HepG2 (cell line): ENCODE results near the gene PSMB10. TPM values are rescaled to one million over a fixed set of nuclear protein-coding genes. Genes with fewer than 3 reads are reported as not detected.

Experiments used
- BHLHE40 ChIP-seq: IDR thresholded peaks from 2 replicates; pipeline ENCODE4 v1.6.1; 2011; ENCODE audit warnings: low read length, improper control_type of control experiment
- GABPA ChIP-seq, 2 experiments: IDR thresholded peaks; 2 replicates each; pipeline ENCODE4 v1.6.1; 2011 to 2016; ENCODE audit warnings: low read depth in 2 of 2, low read length in 1 of 2, missing biosample characterization in 1 of 2, missing genetic modification characterization in 1 of 2
- KDM5B ChIP-seq: sonication (generic); formaldehyde crosslinking; IDR thresholded peaks from 2 replicates; pipeline ENCODE4 v1.4.0; 2020; ENCODE audit warnings: missing genetic modification reagents, mild to moderate bottlenecking, borderline replicate concordance
- MXI1 ChIP-seq: IDR thresholded peaks from 3 replicates; pipeline ENCODE4 v1.6.1; 2012; ENCODE audit warnings: low read depth, low read length, inconsistent platforms, borderline replicate concordance
- NFKB2 ChIP-seq: sonication (generic); formaldehyde crosslinking; IDR thresholded peaks from 2 replicates; pipeline ENCODE4 v1.4.0; 2020; ENCODE audit warnings: missing genetic modification reagents, borderline replicate concordance
- PAXIP1 ChIP-seq: sonication (generic); formaldehyde crosslinking; conservative IDR thresholded peaks from 2 replicates; pipeline ENCODE4 v1.4.0; 2020; ENCODE audit warnings: mild to moderate bottlenecking, missing genetic modification reagents, moderate library complexity
- PPARG ChIP-seq: conservative IDR thresholded peaks from 2 replicates; pipeline ENCODE4 v1.6.1; 2016; ENCODE audit warnings: missing biosample characterization, missing genetic modification reagents
- SAP130 ChIP-seq: IDR thresholded peaks from 2 replicates; pipeline ENCODE4 v1.6.1; 2016; ENCODE audit warnings: low read depth
- SIN3A ChIP-seq: IDR thresholded peaks from 2 replicates; pipeline ENCODE4 v1.6.1; 2011; ENCODE audit warnings: low read depth, mild to moderate bottlenecking, control low read depth, low read length, borderline replicate concordance
- SMARCE1 ChIP-seq: fragments of 450-650 bp; IDR thresholded peaks from 2 replicates; pipeline ENCODE4 v1.6.1; 2017; ENCODE audit warnings: borderline replicate concordance
- SNRNP70 ChIP-seq: fragments of 200-400 bp; formaldehyde crosslinking; IDR thresholded peaks from 2 replicates; pipeline ENCODE4 v1.6.1; 2017; ENCODE audit warnings: mild to moderate bottlenecking, low read depth, low read length, moderate library complexity
- SP5 ChIP-seq: IDR thresholded peaks from 2 replicates; pipeline ENCODE4 v1.6.1; 2016; ENCODE audit warnings: low read depth, borderline replicate concordance
- TBX2 ChIP-seq: sonication (generic); formaldehyde crosslinking; IDR thresholded peaks from 2 replicates; pipeline ENCODE4 v1.5.0; 2020; ENCODE audit warnings: missing genetic modification reagents, mild to moderate bottlenecking, borderline replicate concordance
- YEATS2 ChIP-seq: sonication (generic); formaldehyde crosslinking; IDR thresholded peaks from 2 replicates; pipeline ENCODE4 v1.4.0; 2020; ENCODE audit warnings: missing genetic modification reagents, borderline replicate concordance
- ZFP36 ChIP-seq: fragments of 150-350 bp; IDR thresholded peaks from 2 replicates; pipeline ENCODE4 v1.6.1; 2018; ENCODE audit warnings: borderline replicate concordance, low read length, low read depth; ENCODE audit not compliant: partially characterized antibody
- ZFX ChIP-seq: sonication (generic); formaldehyde crosslinking; IDR thresholded peaks from 2 replicates; pipeline ENCODE4 v1.4.0; 2020; ENCODE audit warnings: mild to moderate bottlenecking, low read depth, missing genetic modification reagents, moderate library complexity
- ZNF460 ChIP-seq: sonication (generic); formaldehyde crosslinking; IDR thresholded peaks from 2 replicates; pipeline ENCODE4 v1.5.1; 2020; ENCODE audit warnings: missing genetic modification reagents, mild to moderate bottlenecking, borderline replicate concordance
- ZNF558 ChIP-seq: sonication (generic); formaldehyde crosslinking; IDR thresholded peaks from 2 replicates; pipeline ENCODE4 v1.9.0; 2022; ENCODE audit warnings: mild to moderate bottlenecking, missing genetic modification reagents, borderline replicate concordance
- ZNF670 ChIP-seq: sonication (generic); formaldehyde crosslinking; IDR thresholded peaks from 2 replicates; pipeline ENCODE4 v1.8.0; 2022; ENCODE audit warnings: mild to moderate bottlenecking, missing genetic modification reagents, borderline replicate concordance
- ZNF704 ChIP-seq: sonication (generic); formaldehyde crosslinking; IDR thresholded peaks from 2 replicates; pipeline ENCODE4 v1.8.1; 2023; ENCODE audit warnings: mild to moderate bottlenecking, inconsistent platforms, moderate library complexity, missing genetic modification reagents, borderline replicate concordance
- polyA plus RNA-seq, 8 experiments: library from polyadenylated mRNA; depleted of rRNA in 3 of 8; stranded (reverse) in 7 of 8; unstranded in 1 of 8; fragments of >200 nt; fragmentation: Illumina TruSeq in 4 of 8; extraction: Trizol in 4 of 8; gene quantifications; 2 replicates each; pipeline versions ENCODE4 v1.2.1 to v1.2.3, GENCODE V29; 2011 to 2016; ENCODE audit warnings: low read depth in 4 of 8, missing spikeins in 1 of 8, mixed read lengths in 1 of 8; ENCODE audit not compliant: insufficient read depth in 1 of 8
- total RNA-seq, 5 experiments: library from RNA; depleted of rRNA; stranded (reverse); fragments of >200 nt; fragmentation: Illumina TruSeq; extraction: Trizol; gene quantifications; 2 replicates each; pipeline ENCODE4 v1.2.3, GENCODE V29; 2016; ENCODE audit warnings: low read depth in 1 of 5

PSMB10 gene
- total and polyA plus RNA-seq, 2 of the 13 experiments (the other 11 are each of a cell fraction or from before 2014, with no cell fraction given): 12.7 to 65.9 TPM

- TF ChIP-seq KDM5B (CRISPR knock-in tag): no peak
- TF ChIP-seq GABPA (IDR thresholded peaks at IDR 0.05; ENCODE audit: low read depth, low read length): no peak
- TF ChIP-seq GABPA (CRISPR knock-in tag; IDR thresholded peaks at IDR 0.05; ENCODE audit: low read depth): no peak
- no peak for TF ChIP-seq YEATS2 (CRISPR knock-in tag)
- TF ChIP-seq MXI1: peak; percentile 15; the same call in 1 of the 3 replicates
- no peak for TF ChIP-seq ZFP36
- peak; percentile 54; the same call in 1 of the 2 replicates for TF ChIP-seq NFKB2 (CRISPR knock-in tag)
- TF ChIP-seq PPARG (CRISPR knock-in tag): no peak
- no peak for TF ChIP-seq BHLHE40
- no peak for TF ChIP-seq SIN3A
- TF ChIP-seq SMARCE1: no peak
- TF ChIP-seq ZFX (CRISPR knock-in tag): peak; percentile 37
- no peak for TF ChIP-seq ZNF460 (CRISPR knock-in tag)
- no peak for TF ChIP-seq TBX2 (CRISPR knock-in tag)
- TF ChIP-seq ZNF670 (CRISPR knock-in tag): no peak
- no peak for TF ChIP-seq ZNF704 (CRISPR knock-in tag)
- TF ChIP-seq PAXIP1 (CRISPR knock-in tag): peak; percentile 67
- TF ChIP-seq SAP130 (CRISPR knock-in tag): peak; percentile 29
- TF ChIP-seq SP5 (CRISPR knock-in tag): peak; percentile 48; the same call in 1 of the 2 replicates
- no peak for TF ChIP-seq SNRNP70
- TF ChIP-seq ZNF558 (CRISPR knock-in tag): no peak
Observed at GRCh38 chr16:67915831-67916723, 20.6 kb downstream of the PSMB10 start (continued).
